Heart left ventricle (tissue), 13 donors: ENCODE results near the gene STIM1.

Experiments used
- POLR2A ChIP-seq, 2 donors: fragments of 450-650 bp; IDR thresholded peaks; one replicate each; pipeline ENCODE4 v1.6.1; 2017; ENCODE audit warnings: antibody characterized with exemption in 2 of 2, mild to moderate bottlenecking in 2 of 2, moderate library complexity in 2 of 2
- TF ChIP-seq, protein P1 (sequence below), 12 donors: fragments of 200-600 bp; sonication (generic) in 4 of 12; IDR thresholded peaks; one replicate each; pipeline versions ENCODE4 v1.5.0 to v1.8.0; 2018 to 2022; ENCODE audit warnings: antibody characterized with exemption in 12 of 12, mild to moderate bottlenecking in 5 of 12
- donor health status: ischemic (EF 13 %, LVEDD 7.1; RV severe dilation, severe dysfunction).
- donor health status: DM: no; HTN: yes; CAD: no.
- donor health status: DM: no; HTN: no; CAD: no.
- donor health status: ischemic (EF 25% LVEDD 6.9; RV normal size, moderate dysfunction).
- donor health status: ischemic (EF 25% LVEDD 5.7; RV mildly dilated, moderate dysfunction).
- donor health status: ischemic (EF 35%, LVEDD 5.7; RV mildly dilated, moderate dysfunction).
- donor health status: nonischemic (EF 11% LVEDD 7.7; RV severe dilation, severe dysfunction).
- donor health status: DM: yes; HTN: yes; CAD: no.
- donor health status: PGD.
- donor health status: ischemic (EF 29% LVEDD 5.4; RV normal size, mild dysfunction).
- donor health status: nonischemic (EF 23%, LVEDD 6.1; RV moderate dilation, normal function).

DNA sequence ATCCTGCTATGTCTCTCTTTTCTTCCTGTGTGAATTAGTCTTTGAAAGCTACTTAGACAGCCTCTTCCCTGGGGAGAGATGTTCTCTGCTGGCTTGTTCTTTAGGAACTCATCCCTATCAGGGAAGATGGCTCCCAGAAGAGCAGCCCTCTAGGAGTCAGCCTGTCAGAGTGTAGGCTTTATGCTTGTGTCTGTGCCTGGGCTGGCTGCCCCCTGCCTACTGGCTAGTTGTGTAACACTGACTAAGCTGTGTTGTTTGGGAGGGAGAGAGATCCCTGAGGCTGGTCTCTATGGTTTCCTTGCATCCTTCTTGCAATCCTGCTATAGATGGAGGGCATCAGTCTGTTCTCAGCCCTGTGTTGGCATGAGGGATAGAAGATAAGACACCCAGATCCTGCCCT, 112.2 kb downstream of the STIM1 start:
- TF ChIP-seq, protein P1, sequence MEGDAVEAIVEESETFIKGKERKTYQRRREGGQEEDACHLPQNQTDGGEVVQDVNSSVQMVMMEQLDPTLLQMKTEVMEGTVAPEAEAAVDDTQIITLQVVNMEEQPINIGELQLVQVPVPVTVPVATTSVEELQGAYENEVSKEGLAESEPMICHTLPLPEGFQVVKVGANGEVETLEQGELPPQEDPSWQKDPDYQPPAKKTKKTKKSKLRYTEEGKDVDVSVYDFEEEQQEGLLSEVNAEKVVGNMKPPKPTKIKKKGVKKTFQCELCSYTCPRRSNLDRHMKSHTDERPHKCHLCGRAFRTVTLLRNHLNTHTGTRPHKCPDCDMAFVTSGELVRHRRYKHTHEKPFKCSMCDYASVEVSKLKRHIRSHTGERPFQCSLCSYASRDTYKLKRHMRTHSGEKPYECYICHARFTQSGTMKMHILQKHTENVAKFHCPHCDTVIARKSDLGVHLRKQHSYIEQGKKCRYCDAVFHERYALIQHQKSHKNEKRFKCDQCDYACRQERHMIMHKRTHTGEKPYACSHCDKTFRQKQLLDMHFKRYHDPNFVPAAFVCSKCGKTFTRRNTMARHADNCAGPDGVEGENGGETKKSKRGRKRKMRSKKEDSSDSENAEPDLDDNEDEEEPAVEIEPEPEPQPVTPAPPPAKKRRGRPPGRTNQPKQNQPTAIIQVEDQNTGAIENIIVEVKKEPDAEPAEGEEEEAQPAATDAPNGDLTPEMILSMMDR (IDR thresholded peaks at IDR 0.05) = no peak
- TF ChIP-seq POLR2A (IDR thresholded peaks at IDR 0.05) = no peak
